HG03060 (cell line): ENCODE results near the gene FBN3.
A peak's percentile ranks its signal among the peaks of the same experiment; 100 is the strongest.
"Not testable (repeated sequence)": the region's sequence is repeated elsewhere in the genome, so short reads cannot be mapped to it uniquely, and the experiment has no call there.

Experiments used
- ATAC-seq: cut with Tn5 transposase; IDR thresholded peaks from one replicate; pipeline ENCODE4 v1.9.1; 2021; ENCODE audit warnings: low read depth, moderate number of reproducible peaks; ENCODE audit not compliant: unreplicated experiment

The FBN3 gene

GRCh38 chr19:8064911-8065874 is 84.2 kb downstream of the FBN3 start:
- no peak for ATAC-seq

DNA sequence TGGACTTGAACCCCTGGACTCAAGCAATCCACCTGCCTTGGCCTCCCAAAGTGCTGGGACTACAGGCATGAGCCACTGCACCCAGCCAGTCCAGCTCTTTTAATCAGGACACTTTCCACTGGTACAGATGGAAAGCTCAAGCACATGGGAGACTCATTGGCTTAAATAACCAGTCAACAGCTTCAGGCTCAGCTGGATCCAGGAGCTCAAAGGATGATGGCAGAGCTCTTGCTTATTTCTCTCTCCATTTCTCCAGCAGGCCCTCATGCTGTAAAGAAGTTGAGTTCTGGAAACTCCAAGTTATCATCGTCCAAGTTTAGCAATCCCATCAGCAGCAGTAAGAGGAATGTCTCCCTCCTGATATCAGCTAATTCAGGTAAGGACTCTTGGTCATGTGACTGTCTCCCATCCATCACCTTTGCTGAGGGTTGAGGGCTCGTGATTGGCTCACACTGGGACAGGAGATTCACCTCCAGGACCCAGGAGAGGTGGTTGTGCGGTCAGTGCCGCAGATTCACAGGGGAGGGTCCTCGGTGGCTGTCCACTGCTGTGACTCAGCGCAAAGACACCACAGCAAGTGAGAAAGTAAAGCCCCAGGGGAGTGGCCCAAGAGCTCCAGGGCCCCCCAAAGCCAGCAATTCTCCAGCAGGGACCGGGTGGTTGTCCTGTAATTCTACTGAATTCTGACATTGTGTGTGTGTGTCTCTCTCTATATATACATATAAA is 91.7 kb downstream of the FBN3 start:
- ATAC-seq: no peak

GRCh38 chr19:8056533-8056932 is 92.9 kb downstream of the FBN3 start:
- ATAC-seq: no peak

- no peak for ATAC-seq
These were observed 95.2 kb downstream of the FBN3 start for GRCh38 chr19:8054169-8054568.

DNA sequence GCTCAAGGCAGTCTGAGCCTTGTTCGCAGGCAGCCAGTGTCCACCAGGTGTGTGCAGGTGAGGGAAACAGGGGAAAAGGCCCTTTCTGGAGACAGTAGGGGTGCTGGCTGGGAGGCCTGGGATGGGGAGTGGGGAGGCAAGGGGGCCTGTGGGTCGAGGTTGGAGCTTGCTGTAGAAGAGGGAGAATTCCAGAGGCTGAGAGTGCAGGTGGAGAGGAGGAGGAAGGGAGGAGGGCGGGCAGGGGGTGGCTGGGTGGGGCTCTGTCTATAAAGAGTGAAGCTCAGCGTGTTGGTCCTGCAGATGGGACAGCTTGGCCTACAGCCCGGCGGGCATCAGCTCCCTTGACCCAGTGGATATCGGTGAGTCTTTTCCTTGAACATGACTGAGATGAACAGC is 96.9 kb downstream of the FBN3 start, which contains the start of gene CCL25:
Gene CCL25 (plus strand): TSS at position 297 of the 396 bp plus-strand sequence. CDS start 290 bp downstream, outside the sequence.
- ATAC-seq: no peak

DNA sequence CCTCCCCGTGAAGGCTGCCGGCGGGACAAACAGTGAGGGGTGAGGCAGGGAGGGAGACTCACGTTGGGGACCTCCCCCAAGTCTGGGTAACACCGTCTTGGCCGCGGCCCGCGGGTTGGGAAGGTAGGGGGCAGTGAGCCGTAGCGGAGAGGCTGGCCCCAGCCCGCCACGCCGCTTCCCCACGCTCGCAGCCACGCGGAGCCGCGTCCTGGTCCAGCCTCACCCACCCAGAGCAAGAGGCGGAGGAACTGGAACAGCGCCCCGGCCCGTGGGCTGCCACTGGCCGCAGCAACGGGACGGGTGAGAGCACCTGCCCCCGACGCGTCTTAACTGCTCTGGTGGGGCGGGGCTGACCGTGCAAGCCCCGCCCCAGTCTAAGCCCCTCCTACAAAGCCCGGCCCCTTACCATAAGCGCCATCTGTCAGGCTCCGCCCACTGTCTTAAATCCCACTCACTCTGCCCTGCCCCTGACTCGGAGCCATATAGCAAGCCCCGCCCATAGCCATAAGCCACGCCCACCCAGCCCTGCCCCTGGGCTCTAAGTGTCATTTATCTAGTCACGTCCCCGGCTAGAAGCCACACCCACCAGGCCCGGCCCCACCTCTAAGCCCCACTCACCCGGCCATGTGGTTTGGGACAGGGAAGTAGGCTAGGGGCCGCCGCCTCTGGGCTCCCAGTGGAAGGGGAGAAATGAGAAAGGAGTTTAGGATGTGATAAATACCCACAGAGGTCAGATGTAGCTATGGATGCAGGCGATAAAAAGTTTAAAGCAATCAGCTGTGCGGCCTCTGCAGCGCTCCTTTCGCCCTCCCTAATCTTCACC is 98.9 kb downstream of the FBN3 start:
- ATAC-seq: peak; percentile 53

DNA sequence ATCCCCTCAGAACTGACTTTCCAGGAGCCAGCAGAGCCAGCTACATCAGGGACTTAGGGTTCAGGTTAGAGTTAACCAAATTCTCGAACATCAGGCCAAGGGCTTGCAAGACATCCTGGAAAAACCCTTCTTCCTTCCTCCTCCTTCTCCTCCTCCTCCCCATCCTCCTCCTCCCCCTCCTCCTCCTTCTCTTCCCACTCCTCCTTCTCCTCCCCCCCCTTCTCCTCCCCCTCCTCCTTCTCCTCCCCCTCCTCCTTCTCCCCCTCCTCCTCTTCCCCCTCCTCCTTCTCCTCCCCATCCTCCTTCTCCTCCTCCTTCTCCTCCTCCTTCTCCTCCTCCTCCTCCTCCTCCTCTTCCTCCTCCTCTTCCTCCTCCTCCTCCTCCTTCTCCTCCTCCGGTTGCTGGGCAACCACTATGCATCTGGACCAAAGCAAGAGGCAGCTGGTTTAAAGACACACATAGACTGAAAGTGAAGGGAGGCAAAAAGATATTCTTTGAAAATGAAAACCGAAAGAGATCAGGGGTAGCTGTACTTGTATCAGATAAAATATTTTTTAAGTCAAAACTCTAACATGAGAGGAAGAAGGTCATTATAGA is 102.7 kb downstream of the FBN3 start:
- no peak for ATAC-seq

DNA sequence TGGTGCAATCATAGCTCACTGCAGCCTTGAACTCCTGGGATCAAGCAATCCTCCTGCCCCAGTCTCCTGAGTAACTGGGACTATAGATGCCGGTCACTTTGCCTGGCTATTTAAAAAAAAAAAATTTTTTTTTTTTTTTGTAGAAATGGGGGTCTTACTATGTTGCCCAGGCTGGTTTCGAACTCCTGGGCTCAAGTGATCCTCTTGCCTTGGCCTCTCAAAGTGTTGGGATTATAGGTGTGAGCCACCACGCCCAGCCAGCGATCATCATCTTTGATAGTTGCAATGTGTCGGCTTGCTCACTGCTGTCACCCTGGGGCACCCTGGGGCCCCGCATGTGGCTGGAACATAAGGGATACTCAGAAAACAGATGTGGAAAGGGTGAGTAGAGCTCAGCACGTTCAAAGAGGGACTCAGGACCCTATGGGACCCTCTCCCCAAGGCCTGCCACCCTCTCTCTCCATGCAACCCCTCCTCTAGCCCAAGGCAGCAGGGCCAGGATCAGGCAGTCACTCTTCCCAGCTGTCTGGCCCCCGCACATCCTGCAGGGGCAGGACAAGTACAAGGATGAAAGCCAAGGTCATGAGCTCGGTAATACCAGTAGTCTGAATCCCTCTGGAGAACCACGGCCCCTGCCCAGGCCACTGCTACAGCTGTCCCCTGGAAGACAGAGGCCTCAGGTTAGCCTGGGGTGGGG is 103.4 kb downstream of the FBN3 start:
- ATAC-seq: no peak

GRCh38 chr19:8044018-8044417 is 105.4 kb downstream of the FBN3 start:
- ATAC-seq: no peak

GRCh38 chr19:8042900-8043299 is 106.5 kb downstream of the FBN3 start:
- no peak for ATAC-seq

DNA sequence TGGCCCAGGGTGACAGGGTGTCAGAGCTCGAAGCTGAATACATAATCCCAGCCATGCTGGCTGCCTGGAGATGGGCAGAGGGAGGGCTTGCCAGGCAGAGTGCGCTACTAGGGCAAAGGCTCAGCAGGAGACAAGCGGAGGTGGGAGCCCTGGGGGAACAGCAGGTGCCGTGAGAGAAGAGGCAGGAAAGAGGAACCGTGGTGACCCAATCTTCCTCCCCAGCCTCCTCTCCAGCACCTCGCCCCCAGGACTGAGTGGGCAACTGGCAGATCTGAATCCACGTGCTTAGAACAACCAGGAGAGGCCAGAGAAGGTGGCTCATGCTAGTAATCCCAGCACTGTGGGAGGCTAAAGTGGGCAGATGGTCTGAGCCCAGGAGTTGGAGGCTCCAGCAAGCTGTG is 107.9 kb downstream of the FBN3 start:
- no peak for ATAC-seq

DNA sequence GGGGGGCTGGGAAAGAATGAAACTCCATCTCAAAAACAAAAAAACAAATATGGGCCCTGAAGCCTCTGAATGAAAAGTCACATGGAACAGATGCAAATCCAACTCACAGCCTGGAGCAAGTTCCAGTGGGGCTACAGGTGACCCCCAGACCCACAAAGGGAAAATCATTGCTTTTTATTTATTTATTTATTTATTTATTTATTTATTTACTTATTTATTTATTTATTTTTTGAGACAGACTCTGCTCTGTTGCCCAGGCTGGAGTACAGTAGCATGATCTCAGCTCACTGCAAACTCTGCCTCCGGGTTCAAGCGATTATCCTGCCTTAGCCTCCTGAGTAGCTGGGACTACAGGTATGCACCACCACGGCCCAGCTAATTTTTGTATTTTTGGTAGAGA is 110.2 kb downstream of the FBN3 start:
- no peak for ATAC-seq

DNA sequence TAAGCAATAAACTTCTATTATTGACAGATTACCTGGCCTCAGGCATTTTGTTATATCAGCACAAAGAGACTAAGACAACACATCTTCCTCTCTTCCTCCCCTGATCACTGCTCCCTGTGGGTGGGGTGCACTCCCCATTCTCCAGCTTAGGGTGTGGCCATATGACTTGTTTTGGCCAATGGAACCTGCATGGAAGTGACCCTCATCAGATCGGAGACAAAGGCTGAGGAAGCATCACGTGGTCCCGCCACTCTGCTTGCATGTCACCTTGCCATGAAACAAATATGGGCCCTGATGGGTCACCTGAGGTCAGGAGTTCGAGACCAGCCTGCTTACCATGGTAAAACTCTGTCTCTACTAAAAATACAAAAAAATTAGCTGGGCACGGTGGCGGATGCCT is 110.6 kb downstream of the FBN3 start:
- no peak for ATAC-seq

DNA sequence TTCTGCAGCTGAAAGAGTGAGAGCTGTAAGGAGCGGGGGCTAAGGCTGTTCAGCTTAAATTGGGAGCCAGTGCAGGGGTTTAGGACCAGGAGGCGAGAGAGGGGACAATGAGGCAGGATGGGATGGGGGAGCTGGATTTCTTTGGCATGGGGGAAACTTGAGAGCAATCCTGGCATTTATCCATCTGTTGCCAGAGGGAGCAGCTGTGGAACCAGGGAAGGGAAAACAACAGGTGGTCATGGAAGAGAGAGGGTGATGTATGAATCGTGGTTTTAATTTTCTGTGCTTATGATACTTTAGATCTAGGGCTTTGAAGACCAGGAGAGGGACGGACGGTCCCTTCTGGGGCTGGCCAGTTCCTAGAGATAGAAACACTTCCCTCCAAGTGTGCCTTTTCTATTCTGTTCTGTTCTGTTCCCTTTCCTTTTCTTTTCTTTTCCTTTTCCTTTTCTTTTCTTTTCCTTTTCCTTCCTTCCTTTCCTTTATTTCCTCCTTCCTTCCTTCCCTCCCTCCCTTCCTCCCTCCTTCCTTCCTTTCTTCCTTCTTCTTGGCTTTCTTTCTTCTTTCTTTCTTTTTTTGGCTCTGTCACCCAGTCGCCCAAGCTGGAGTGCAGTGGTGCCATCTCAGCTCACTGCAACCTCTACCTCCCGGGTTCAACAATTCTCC is 112.8 kb downstream of the FBN3 start:
- ATAC-seq: no peak

DNA sequence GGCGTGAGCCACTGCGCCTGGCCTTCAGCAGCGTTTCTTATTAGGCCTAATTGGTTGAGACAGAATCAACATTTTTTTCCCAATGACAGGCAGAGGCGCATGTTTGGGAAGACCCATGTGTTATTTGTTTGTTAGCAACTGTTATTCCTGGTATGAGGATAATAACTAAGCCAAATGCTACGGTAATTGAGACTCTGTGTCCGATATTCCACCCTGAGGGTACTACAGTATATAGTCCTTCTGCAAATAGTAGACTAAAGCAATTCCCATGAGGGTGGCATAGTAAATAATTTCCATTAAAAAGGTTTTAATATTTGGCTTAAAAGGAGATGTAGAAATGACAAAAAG is 115.2 kb downstream of the FBN3 start:
- no peak for ATAC-seq

DNA sequence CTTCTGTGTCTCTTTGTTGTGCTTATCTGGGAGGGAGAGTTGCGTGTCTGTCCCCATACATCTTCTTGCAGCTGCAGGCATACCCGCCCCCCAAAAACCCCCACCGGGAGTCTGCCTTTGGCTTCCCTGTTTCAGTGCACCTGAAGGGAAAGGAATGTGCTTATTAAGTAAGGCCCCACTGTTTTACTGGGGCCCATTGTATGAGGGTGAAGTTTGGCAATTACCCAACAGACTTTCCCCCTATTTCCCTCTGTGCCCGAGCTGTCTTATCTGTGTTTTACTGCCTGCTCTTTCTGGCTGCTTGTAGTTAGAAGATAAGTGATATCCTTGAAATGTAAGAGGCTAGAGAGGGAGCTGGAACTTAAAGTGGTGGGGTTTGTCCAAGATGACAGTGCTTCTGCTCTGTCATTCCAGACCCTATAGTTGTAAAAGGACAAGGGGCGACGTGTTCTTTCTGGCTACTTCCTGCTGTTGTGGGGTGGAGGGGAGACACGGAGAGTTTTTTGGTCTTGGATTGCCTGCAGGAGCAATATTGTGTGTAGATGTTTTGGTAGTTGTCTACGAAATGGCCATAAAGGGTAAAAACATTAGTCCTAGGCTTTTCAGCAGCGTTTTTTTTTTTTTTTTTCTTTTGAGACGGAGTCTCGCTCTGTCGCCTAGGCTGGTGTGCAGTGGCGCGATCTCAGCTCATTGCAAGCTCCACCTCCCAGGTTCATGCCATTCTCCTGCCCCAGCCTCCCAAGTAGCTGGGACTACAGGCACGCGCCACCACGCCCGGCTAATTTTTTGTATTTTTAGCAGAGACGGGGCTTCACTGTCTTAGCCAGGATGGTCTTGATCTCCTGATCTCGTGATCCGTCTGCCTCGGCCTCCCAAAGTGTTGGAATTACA is 115.9 kb downstream of the FBN3 start:
- ATAC-seq: not testable (repeated sequence)

DNA sequence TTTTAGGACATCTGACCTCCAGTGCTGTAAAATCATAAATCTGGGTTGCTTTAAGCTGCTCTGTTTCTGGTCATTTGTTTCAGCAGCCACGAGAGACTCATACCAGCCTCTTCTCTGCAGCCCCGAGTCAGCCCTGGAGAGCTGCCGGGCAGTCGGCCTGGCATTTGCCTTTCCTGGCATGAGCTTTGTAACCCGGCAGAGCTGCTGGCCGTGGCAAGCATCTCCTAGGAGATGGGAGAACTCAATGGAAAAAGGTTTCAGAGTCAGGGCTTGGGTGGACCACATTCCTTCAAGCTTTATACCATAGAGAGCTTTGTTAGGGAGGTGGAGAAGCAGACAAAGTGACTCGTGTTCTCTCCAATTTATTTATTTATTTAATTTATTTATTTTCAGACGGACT is 118.4 kb downstream of the FBN3 start:
- ATAC-seq: no peak

DNA sequence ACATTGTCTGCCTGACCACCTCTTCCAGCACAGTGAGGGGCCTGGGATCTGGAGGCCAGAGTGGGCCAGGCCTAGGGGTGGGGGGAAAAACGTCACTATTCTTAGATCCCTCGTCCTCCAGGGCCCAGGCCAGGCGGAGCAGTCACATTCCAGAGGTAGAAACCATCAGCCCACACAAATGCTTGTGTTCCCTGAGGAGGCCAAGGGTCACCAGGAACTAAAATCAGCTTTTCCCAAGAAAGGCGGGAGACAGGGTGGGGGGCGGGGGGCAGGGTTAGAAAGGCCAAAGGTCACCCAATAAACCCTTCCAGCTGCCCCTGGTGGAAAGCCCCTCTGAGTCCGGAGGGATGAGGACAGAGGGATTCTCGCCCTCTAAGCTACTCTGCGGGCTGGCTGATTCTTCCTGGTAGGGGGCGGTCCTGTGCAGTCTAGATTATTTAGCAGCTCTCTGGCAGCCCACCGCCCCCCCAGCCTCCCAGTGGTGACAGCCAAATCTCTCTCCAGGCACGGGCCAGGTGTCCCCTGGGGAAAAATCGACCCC is 120.4 kb downstream of the FBN3 start:
- ATAC-seq: no peak
